Measurements from ENCODE around the gene MAOA. TPM values are rescaled to one million over a fixed set of nuclear protein-coding genes. Genes with fewer than 3 reads are reported as not detected.

The MAOA gene
- polyA plus RNA-seq, 12 donors: 0.34 to 7.3 (median 0.92) TPM; not detected in 1

GRCh38 chrX:43753637-43754036 lies 97.5 kb downstream of the MAOA start:
- no peak for DNase-seq

- no peak for DNase-seq
These were observed 100.0 kb downstream of the MAOA start for GRCh38 chrX:43756076-43756475.

- DNase-seq: no peak
These were observed 101.9 kb downstream of the MAOA start for GRCh38 chrX:43758044-43758443.

- DNase-seq: no peak
These were observed 130.0 kb downstream of the MAOA start for GRCh38 chrX:43785930-43786591.

Other genes starting within 250 kb of the MAOA start
- 1 to 10 TPM in 6 of 12 donors, under 1 TPM in 5, not detected in 1; 0.73 to 8.2 (median 1.1) TPM for gene MAOB, start 226.2 kb downstream of the MAOA start, polyA plus RNA-seq (ENCODE audit: insufficient read length in 12 of 12)

All from muscle of arm (tissue), 12 donors.